ENCODE results near the gene AQP11.

AQP11 gene, protein sequence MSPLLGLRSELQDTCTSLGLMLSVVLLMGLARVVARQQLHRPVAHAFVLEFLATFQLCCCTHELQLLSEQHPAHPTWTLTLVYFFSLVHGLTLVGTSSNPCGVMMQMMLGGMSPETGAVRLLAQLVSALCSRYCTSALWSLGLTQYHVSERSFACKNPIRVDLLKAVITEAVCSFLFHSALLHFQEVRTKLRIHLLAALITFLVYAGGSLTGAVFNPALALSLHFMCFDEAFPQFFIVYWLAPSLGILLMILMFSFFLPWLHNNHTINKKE

DNA sequence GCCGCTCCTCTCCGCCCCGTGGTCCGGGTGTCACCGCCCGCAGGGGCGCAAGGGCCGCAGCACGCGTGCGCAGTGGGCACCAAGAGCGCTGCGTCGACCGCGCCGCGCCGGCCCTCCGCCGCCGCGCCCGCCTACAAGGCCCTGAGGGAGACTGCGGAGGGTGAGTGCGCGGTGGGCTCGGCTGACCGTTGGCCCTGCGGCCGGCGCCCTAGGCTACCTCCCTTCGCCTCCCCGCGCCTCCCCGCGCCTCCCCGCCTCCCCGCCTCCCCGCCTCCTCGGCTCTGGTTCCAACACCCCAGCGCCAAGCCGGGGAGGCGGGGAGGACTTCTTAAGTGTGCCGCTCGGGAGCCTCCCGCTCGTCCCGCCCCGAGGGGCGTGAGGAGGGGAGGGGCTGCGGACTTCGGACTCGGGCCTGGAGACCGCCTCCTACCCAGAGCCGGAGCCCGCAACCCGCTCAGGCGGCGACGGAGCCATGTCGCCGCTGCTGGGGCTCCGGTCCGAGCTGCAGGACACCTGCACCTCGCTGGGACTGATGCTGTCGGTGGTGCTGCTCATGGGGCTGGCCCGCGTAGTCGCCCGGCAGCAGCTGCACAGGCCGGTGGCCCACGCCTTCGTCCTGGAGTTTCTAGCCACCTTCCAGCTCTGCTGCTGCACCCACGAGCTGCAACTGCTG is at the start of gene AQP11:
TSS of gene AQP11 (plus strand) at position 433 of the 673 bp plus-strand sequence. CDS start at position 473, 40 bp downstream.
- Histone ChIP-seq H3K27me3 (no peaks in the 10 kb centered on the region), H3K4me1 (peaks cover 0 to 17% (median 9%) of the 10 kb centered on the region in 4 donors), H3K36me3 (no peaks in the 10 kb centered on the region), H3K27ac (peak within 1 kb of the TSS; percentile 77 to 79), H3K9me3 (no peaks in the 10 kb centered on the region), H3K4me3 (peak within 1 kb of the TSS; percentile 68 to 86)
- TF ChIP-seq, protein P1, sequence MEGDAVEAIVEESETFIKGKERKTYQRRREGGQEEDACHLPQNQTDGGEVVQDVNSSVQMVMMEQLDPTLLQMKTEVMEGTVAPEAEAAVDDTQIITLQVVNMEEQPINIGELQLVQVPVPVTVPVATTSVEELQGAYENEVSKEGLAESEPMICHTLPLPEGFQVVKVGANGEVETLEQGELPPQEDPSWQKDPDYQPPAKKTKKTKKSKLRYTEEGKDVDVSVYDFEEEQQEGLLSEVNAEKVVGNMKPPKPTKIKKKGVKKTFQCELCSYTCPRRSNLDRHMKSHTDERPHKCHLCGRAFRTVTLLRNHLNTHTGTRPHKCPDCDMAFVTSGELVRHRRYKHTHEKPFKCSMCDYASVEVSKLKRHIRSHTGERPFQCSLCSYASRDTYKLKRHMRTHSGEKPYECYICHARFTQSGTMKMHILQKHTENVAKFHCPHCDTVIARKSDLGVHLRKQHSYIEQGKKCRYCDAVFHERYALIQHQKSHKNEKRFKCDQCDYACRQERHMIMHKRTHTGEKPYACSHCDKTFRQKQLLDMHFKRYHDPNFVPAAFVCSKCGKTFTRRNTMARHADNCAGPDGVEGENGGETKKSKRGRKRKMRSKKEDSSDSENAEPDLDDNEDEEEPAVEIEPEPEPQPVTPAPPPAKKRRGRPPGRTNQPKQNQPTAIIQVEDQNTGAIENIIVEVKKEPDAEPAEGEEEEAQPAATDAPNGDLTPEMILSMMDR (IDR thresholded peaks at IDR 0.05): no peak
- intact Hi-C loops (cut with DNase I; ENCODE audit: low total_unique reads): no loop called here
- DNase-seq: peak; percentile 84 to 87

DNA sequence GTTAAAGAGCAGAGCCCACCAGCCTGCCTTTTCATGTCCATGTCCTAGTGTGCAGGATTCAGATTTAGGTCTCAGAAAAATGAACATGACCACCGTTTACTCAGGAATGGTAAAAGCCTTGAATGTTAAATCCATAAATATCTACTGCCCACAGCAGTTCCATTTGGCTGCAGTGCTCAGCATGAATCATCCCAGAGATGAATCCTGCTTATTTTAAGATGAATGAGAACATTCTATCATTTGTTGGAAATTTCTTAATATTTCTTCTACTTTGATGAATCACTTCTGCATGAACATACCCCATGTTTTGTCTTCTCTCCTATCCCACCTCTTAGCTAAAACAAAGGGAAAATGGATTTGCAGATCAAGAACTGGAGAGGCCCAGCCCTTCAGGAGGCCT is 47.5 kb upstream of the AQP11 start:
- TF ChIP-seq, protein P1 (IDR thresholded peaks at IDR 0.05): no peak
- no peaks in the 10 kb centered on the region for H3K4me1 ChIP-seq

DNA sequence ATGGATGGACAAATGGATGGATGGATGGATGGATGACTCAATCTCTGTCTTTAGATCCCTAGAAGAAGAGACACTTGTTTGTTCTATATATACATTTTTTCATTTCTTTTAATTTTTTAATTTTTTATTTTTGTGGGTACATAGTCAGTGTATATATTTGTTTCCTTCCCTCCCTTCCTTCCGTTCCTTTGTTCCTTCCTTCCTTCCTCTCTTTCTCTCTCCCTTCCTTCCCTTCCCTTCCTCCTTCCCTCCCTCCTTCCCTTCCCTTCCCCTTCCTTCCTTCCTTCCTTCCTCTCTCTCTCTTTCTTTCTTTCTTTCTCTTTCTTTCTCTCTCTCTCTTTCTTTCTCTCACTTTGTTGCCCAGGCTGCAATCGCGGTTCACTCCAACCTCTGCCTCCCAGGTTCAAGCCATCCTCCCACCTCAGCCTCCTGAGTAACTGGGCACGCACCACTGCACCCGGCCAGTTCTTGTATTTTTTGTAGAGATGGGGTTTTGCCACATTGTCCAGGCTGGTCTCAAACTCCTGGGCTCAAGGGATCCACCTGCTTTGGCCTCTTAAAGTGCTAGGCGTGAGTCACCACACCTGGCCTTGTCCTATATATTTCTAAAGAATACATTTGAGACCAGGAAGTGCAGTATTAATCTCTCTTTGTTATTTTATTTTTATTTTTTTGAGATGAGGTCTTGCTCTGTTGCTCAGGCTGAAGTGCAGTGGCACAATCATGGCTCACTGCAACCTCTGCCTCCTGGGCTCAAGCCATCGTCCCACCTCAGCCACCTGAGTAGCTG is 42.5 kb upstream of the AQP11 start:
- Histone ChIP-seq H3K4me1 (peaks cover 0 to 4% (median 0%) of the 10 kb centered on the region in 4 donors), H3K36me3 (no peaks in the 10 kb centered on the region), H3K9me3 (no peaks in the 10 kb centered on the region), H3K27ac (no peak overlapping the region), H3K27me3 (no peaks in the 10 kb centered on the region), H3K4me3 (no peak overlapping the region)
- TF ChIP-seq, protein P1 (IDR thresholded peaks at IDR 0.05): no peak
- intact Hi-C loops (cut with DNase I; ENCODE audit: low total_unique reads): loop anchor here (5.0 to 10.0 kb wide), 2 partner anchors 352 to 420 kb away; partner anchors contain the start of gene MYO7A
- no peak for DNase-seq

More for the DNA sequence above, 47.5 kb upstream of the AQP11 start:
- H3K27ac ChIP-seq: no peak overlapping the region
- intact Hi-C loops (cut with DNase I; ENCODE audit: low total_unique reads): loop anchor here (10.0 kb wide), 1 partner anchor 347 kb away; no protein-coding TSS in a partner anchor
- no peaks in the 10 kb centered on the region for H3K27me3 ChIP-seq
- DNase-seq: no peak
- H3K4me3 ChIP-seq: no peak overlapping the region
- no peaks in the 10 kb centered on the region for H3K36me3 ChIP-seq
- no peaks in the 10 kb centered on the region for H3K9me3 ChIP-seq

DNA sequence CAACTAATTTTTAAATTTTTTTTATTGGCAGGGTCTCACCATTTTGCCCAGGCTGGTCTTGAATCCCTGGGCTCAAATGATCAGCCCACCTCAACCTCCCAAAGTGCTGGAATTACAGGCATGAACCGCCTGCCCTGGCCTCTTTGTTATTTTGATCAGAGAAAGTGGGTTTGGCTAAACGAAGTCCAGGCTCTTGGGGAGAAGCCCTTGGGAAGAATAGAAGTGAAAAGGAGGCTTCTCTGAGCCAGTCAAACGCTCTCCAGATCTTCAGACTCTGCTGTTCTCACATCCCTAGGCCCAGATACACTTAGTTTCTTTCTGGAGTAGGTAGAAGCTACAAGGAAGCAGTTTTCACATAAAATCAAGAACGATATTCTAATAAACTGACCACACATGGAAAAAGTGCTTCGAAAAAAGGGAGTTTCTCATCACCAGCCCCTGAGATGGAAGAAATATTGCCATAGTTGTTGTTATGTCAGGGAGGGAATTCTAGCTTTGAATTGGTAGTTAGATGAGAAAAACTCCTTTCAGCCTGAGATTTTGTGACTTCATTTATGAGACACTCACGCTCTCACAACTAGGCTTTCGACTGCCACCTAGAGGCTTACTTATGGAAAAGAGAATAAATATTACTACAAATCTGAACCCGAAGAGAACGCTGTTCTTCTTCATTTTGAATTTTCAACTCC is 41.7 kb upstream of the AQP11 start:
- no peaks in the 10 kb centered on the region for H3K27me3 ChIP-seq
- H3K4me3 ChIP-seq: no peak overlapping the region
- no peak overlapping the region for H3K27ac ChIP-seq
- TF ChIP-seq, protein P1 (IDR thresholded peaks at IDR 0.05): peak; percentile 57 to 60
- H3K4me1 ChIP-seq: peaks cover 0 to 4% (median 0%) of the 10 kb centered on the region in 4 donors
- intact Hi-C loops (cut with DNase I; ENCODE audit: low total_unique reads): loop anchor here (5.0 to 10.0 kb wide), 2 partner anchors 353 to 421 kb away; partner anchors contain the start of gene MYO7A
- DNase-seq: peak in 1 of 2 donors; percentile 30
- H3K9me3 ChIP-seq: no peaks in the 10 kb centered on the region
- H3K36me3 ChIP-seq: no peaks in the 10 kb centered on the region
